ENCODE results near the gene NOC2L.
"Not testable (repeated sequence)": the region's sequence is repeated elsewhere in the genome, so short reads cannot be mapped to it uniquely, and the experiment has no call there.

Gene NOC2L

GRCh38 chr1:993379-993995 is 34.4 kb upstream of the NOC2L start:
- DNase-seq (ENCODE audit: low spot score), result no peak

GRCh38 chr1:992362-992761 is 33.3 kb upstream of the NOC2L start:
- no peak for DNase-seq (ENCODE audit: low spot score)

- no peak for DNase-seq (ENCODE audit: low spot score)
Measured at GRCh38 chr1:991895-992294, 32.8 kb upstream of the NOC2L start.

- not testable (repeated sequence) for DNase-seq (ENCODE audit: low spot score)
Measured at GRCh38 chr1:991275-991674, 32.2 kb upstream of the NOC2L start.

GRCh38 chr1:988061-988460 is 29.0 kb upstream of the NOC2L start:
- not testable (repeated sequence) for DNase-seq (ENCODE audit: low spot score)

- no peak for DNase-seq (ENCODE audit: low spot score)
Measured at GRCh38 chr1:985126-985525, 26.1 kb upstream of the NOC2L start.

- no peak for DNase-seq (ENCODE audit: low spot score)
Measured at GRCh38 chr1:984476-984814, 25.4 kb upstream of the NOC2L start.

- peak; percentile 73 for DNase-seq (ENCODE audit: low spot score)
Measured at GRCh38 chr1:983798-984475, 24.9 kb upstream of the NOC2L start.

- DNase-seq (ENCODE audit: low spot score), result no peak
Measured at GRCh38 chr1:982765-983436, 23.8 kb upstream of the NOC2L start.

- no peak for DNase-seq (ENCODE audit: low spot score)
Measured at GRCh38 chr1:981955-982558, 23.0 kb upstream of the NOC2L start, which contains the start of gene PERM1. Gene PERM1, minus strand, starts transcription at chr1:982093. Its CDS starts 1,064 bp downstream, at chr1:981029.

GRCh38 chr1:981491-981954 is 22.5 kb upstream of the NOC2L start:
- DNase-seq (ENCODE audit: low spot score), result no peak

- no peak for DNase-seq (ENCODE audit: low spot score)
Measured at GRCh38 chr1:980602-981395, 21.7 kb upstream of the NOC2L start.

- DNase-seq (ENCODE audit: low spot score), result no peak
Measured at GRCh38 chr1:980137-980571, 21.1 kb upstream of the NOC2L start.

- DNase-seq (ENCODE audit: low spot score), result no peak
Measured at GRCh38 chr1:979744-980072, 20.7 kb upstream of the NOC2L start.

GRCh38 chr1:978835-979743 is 20.0 kb upstream of the NOC2L start:
- DNase-seq (ENCODE audit: low spot score), result no peak

GRCh38 chr1:978069-978834 is 19.2 kb upstream of the NOC2L start:
- DNase-seq (ENCODE audit: low spot score), result no peak

GRCh38 chr1:976791-977190 is 17.7 kb upstream of the NOC2L start:
- DNase-seq (ENCODE audit: low spot score), result not testable (repeated sequence)

GRCh38 chr1:975896-976683 is 17.0 kb upstream of the NOC2L start:
- DNase-seq (ENCODE audit: low spot score), result peak; percentile 83

GRCh38 chr1:975365-975764 is 16.3 kb upstream of the NOC2L start:
- DNase-seq (ENCODE audit: low spot score), result no peak

Data from AG08395 (cell line).